Activated CD8-positive, alpha-beta T cell treated with anti-CD3 and anti-CD28 coated beads, Interleukin-2, amount 10 ng/mL, durations not matched to agents 7 days and 5 days (primary cell): ENCODE measurements around the gene TEPSIN. TPM values are rescaled to one million over a fixed set of nuclear protein-coding genes. Genes with fewer than 3 reads are reported as not detected.
A peak's percentile ranks its signal among the peaks of the same experiment; 100 is the strongest.

Source experiments
- ATAC-seq: fragments of 150-1000 bp; cut with Tn5 transposase; one replicate; pipeline ENCODE4 v1.10.0; 2021; ENCODE audit warnings: moderate library complexity
- CTCF ChIA-PET: fragments of 350-600 bp; sonication (Branson Sonifier 250); formaldehyde crosslinking; loops from one replicate; lab custom pipeline; 2021; ENCODE audit warnings: antibody characterized with exemption; lab: Charles Lee
- POLR2A ChIA-PET: fragments of 350-600 bp; sonication (Branson Sonifier 250); formaldehyde crosslinking; loops from one replicate; lab custom pipeline; 2021; ENCODE audit warnings: antibody characterized with exemption; lab: Charles Lee
- DNase-seq: peaks from one replicate; pipeline ENCODE4 v3.0.0-alpha.2; 2020
- H3K27ac Mint-ChIP-seq: one replicate; pipeline ENCODE4 v1.8.0; 2021; ENCODE audit warnings: mild to moderate bottlenecking, mixed read lengths
- H3K27me3 Mint-ChIP-seq: one replicate; pipeline ENCODE4 v1.8.0; 2021; ENCODE audit warnings: low read depth, mixed read lengths
- H3K36me3 Mint-ChIP-seq: one replicate; pipeline ENCODE4 v1.8.0; 2021; ENCODE audit warnings: low read depth, mixed read lengths
- H3K4me1 Mint-ChIP-seq: one replicate; pipeline ENCODE4 v1.8.0; 2021; ENCODE audit warnings: low read depth, mixed read lengths
- H3K4me3 Mint-ChIP-seq: one replicate; pipeline ENCODE4 v1.8.0; 2021; ENCODE audit warnings: mild to moderate bottlenecking, mixed read lengths
- H3K9me3 Mint-ChIP-seq: one replicate; pipeline ENCODE4 v1.8.0; 2022; ENCODE audit warnings: mixed read lengths; ENCODE audit not compliant: insufficient read depth
- total RNA-seq, 2 experiments: library from RNA; stranded (reverse); gene quantifications; one replicate each; pipeline ENCODE4 v1.2.3, GENCODE V29; 2021

Gene TEPSIN
- total RNA-seq, 2 experiments from 2014 or later = 43.8 to 52.7 TPM

GRCh38 chr17:81240761-81241160 lies 1.9 kb upstream of the TEPSIN start:
- Mint-ChIP-seq H3K27me3 (no peaks in the 10 kb centered on the region), H3K4me3 (peak overlapping the region; percentile 96), H3K9me3 (no peaks in the 10 kb centered on the region), H3K4me1 (peaks cover 40% of the 10 kb centered on the region), H3K36me3 (peaks cover 21% of the 10 kb centered on the region), H3K27ac (peak overlapping the region; percentile 32)
- CTCF ChIA-PET = no interaction called here
- DNase-seq (no peak), ATAC-seq (no peak)
- POLR2A ChIA-PET = interaction anchor here (0.7 to 1.1 kb wide), 2 partner anchors 11 to 93 kb away, joined by 3 read pairs; no protein-coding TSS in a partner anchor

GRCh38 chr17:81239714-81240555 lies 1.1 kb upstream of the TEPSIN start:
- CTCF ChIA-PET = interaction anchor here (0.6 to 1.6 kb wide), 6 partner anchors 13 to 858 kb away, joined by 3 to 6 read pairs (median 3); no protein-coding TSS in a partner anchor
- Mint-ChIP-seq H3K27me3 (no peaks in the 10 kb centered on the region), H3K4me3 (peak overlapping the region; percentile 96), H3K4me1 (peaks cover 41% of the 10 kb centered on the region), H3K36me3 (peaks cover 20% of the 10 kb centered on the region), H3K9me3 (no peaks in the 10 kb centered on the region), H3K27ac (peak overlapping the region; percentile 97)
- no peak for ATAC-seq
- DNase-seq = peak; percentile 54
- POLR2A ChIA-PET = interaction anchor here (0.7 to 2.6 kb wide), 10 partner anchors 8 to 407 kb away, joined by 3 to 9 read pairs (median 4); partner anchors contain the start of gene CEP131

- ATAC-seq = no peak
Measured at GRCh38 chr17:81238490-81238814, 403 bp downstream of the TEPSIN start.

GRCh38 chr17:81237591-81238489 lies 1.0 kb downstream of the TEPSIN start:
- POLR2A ChIA-PET = interaction anchor here (0.8 to 2.6 kb wide), 10 partner anchors 12 to 276 kb away, joined by 3 to 9 read pairs (median 5); partner anchors contain the start of genes CEP131 and SLC38A10

More at GRCh38 chr17:81238490-81238814, 403 bp downstream of the TEPSIN start:
- Mint-ChIP-seq H3K4me3 (peak overlapping the region; percentile 82), H3K36me3 (peaks cover 16% of the 10 kb centered on the region), H3K9me3 (no peaks in the 10 kb centered on the region), H3K4me1 (peaks cover 39% of the 10 kb centered on the region), H3K27ac (peak overlapping the region; percentile 55), H3K27me3 (no peaks in the 10 kb centered on the region)
- ChIA-PET POLR2A (interaction anchor here (0.8 to 2.6 kb wide), 15 partner anchors 8 to 408 kb away, joined by 3 to 9 read pairs (median 5); partner anchors contain the start of genes CEP131 and SLC38A10), CTCF (interaction anchor here (0.5 to 1.9 kb wide), 11 partner anchors 10 to 824 kb away, joined by 3 to 5 read pairs (median 3); partner anchors contain the start of gene SLC38A10)
- DNase-seq = no peak

GRCh38 chr17:81236784-81237183 lies 2.1 kb downstream of the TEPSIN start:
- DNase-seq = no peak
- ChIA-PET CTCF (no interaction called here), POLR2A (interaction anchor here (0.6 kb wide), 1 partner anchor 392 kb away, joined by 3 read pairs; no protein-coding TSS in a partner anchor)
- no peak for ATAC-seq
- H3K36me3 Mint-ChIP-seq = peaks cover 12% of the 10 kb centered on the region
- peaks cover 33% of the 10 kb centered on the region for H3K4me1 Mint-ChIP-seq
- no peaks in the 10 kb centered on the region for H3K9me3 Mint-ChIP-seq
- no peaks in the 10 kb centered on the region for H3K27me3 Mint-ChIP-seq
- H3K4me3 Mint-ChIP-seq = no peak overlapping the region
- no peak overlapping the region for H3K27ac Mint-ChIP-seq

More at GRCh38 chr17:81237591-81238489, 1.0 kb downstream of the TEPSIN start:
- Mint-ChIP-seq H3K27me3 (no peaks in the 10 kb centered on the region), H3K4me1 (peaks cover 39% of the 10 kb centered on the region), H3K9me3 (no peaks in the 10 kb centered on the region), H3K4me3 (peak overlapping the region; percentile 82), H3K27ac (peak overlapping the region; percentile 42), H3K36me3 (peaks cover 16% of the 10 kb centered on the region)
- no peak for DNase-seq
- ATAC-seq = no peak
- CTCF ChIA-PET = interaction anchor here (0.8 to 1.9 kb wide), 4 partner anchors 13 to 247 kb away, joined by 3 to 5 read pairs (median 4); partner anchors contain the start of gene SLC38A10

DNA sequence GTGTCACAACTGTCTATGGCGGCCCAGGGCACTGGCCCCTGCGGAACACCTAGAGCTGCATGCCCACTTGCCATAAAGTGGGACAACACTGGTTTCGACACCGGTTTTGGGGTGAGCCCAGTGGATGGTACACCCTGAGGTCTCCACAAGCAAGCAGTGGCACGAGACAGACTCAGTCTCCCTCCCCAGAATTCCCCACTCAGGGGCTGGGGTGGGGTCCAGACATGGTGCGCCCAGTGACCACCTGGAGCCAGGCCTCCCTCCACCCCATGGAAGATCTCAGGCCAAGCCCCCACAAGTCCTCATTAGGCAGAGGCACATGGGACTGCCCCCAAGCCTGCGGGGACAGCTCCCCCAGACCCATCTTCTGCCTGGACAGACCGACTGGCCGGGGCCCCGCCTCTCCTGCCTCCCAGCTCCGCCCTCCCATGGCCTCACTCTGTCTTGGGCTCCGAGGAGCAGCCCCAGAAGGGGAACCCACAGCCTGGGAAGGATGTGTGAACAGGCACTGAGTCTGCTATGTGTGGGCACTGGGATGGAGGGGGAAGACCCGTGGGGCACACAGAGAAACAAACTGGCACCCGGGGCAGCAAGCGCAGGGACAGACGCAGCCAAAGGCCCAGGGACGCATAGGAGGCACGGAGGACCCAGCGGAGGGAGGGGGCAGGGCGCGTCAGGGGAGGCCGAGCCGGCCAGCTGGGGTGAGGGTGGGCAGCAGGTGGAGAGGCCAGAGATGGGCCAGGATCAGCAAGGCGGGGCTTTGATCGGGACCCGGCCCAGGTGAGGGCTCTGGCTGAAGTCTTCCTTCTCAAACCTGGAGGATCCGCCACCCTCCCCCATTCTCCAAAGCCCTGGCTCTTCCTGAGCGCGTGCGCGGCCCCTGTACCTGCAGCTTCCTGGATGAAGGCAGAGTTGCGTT lies 2.8 kb downstream of the TEPSIN start:
- H3K27ac Mint-ChIP-seq = no peak overlapping the region
- POLR2A ChIA-PET = interaction anchor here (0.6 kb wide), 1 partner anchor 391 kb away, joined by 3 read pairs; no protein-coding TSS in a partner anchor
- H3K9me3 Mint-ChIP-seq = no peaks in the 10 kb centered on the region
- ATAC-seq (no peak), DNase-seq (no peak)
- no peaks in the 10 kb centered on the region for H3K27me3 Mint-ChIP-seq
- no peak overlapping the region for H3K4me3 Mint-ChIP-seq
- CTCF ChIA-PET = no interaction called here
- peaks cover 27% of the 10 kb centered on the region for H3K4me1 Mint-ChIP-seq
- H3K36me3 Mint-ChIP-seq = peaks cover 8% of the 10 kb centered on the region

DNA sequence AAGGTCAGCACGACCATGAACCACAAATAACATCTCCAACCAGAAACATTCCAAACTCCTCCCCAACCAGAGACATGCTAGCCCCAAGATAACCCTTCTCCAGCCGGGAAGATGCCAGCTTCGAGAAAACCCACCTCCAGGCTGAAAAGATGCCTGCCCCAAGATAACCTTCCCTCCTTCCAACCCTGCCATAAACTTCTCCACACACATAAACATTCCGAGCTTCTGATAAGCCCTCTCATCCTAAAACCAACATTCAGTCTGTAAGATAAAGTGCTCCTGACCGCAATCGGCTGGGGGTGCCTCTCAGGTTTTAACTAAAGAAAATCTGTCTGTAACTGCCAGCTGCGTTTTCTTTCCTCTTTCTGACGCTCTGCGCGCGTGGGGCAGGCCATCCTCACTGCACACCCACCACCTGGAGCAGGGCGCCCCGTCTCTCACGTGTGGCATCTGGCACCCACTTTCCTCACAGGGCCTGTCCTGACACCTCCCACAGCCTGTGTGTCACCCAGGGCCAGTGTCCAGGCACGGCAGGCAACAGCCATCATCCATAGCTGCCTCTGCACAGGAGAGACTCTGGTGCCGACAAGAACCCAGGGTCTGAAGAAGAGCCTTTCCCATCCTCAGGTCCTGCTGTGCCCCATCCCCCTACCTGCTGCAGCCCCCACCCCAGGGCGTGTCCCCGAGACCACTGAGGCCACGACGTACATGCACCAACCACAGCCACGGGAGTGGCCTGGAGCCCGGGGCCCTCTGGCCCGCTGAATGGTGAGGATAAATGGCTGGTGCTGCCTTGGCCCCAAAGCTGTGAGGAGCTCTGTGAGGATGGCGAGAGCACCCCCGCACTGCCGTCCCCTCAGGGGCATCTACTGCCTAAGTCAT lies 3.7 kb downstream of the TEPSIN start:
- Mint-ChIP-seq H3K4me1 (peaks cover 18% of the 10 kb centered on the region), H3K27ac (no peak overlapping the region), H3K36me3 (peaks cover 10% of the 10 kb centered on the region), H3K27me3 (no peaks in the 10 kb centered on the region), H3K9me3 (no peaks in the 10 kb centered on the region), H3K4me3 (no peak overlapping the region)
- POLR2A ChIA-PET = no interaction called here
- no peak for DNase-seq
- CTCF ChIA-PET = no interaction called here
- ATAC-seq = no peak

- CTCF ChIA-PET = no interaction called here
- POLR2A ChIA-PET = no interaction called here
- no peaks in the 10 kb centered on the region for H3K9me3 Mint-ChIP-seq
- H3K36me3 Mint-ChIP-seq = peaks cover 13% of the 10 kb centered on the region
- DNase-seq (no peak), ATAC-seq (no peak)
- H3K4me1 Mint-ChIP-seq = peaks cover 15% of the 10 kb centered on the region
- no peak overlapping the region for H3K4me3 Mint-ChIP-seq
- no peak overlapping the region for H3K27ac Mint-ChIP-seq
- no peaks in the 10 kb centered on the region for H3K27me3 Mint-ChIP-seq
Measured at GRCh38 chr17:81234506-81234855, 4.4 kb downstream of the TEPSIN start.

GRCh38 chr17:81233811-81234505 lies 4.9 kb downstream of the TEPSIN start:
- H3K27me3 Mint-ChIP-seq = no peaks in the 10 kb centered on the region
- H3K4me3 Mint-ChIP-seq = no peak overlapping the region
- ATAC-seq (no peak), DNase-seq (no peak)
- H3K36me3 Mint-ChIP-seq = peaks cover 14% of the 10 kb centered on the region
- no peak overlapping the region for H3K27ac Mint-ChIP-seq
- ChIA-PET CTCF (no interaction called here), POLR2A (interaction anchor here (0.6 kb wide), 1 partner anchor 15 kb away, joined by 3 read pairs; no protein-coding TSS in a partner anchor)
- no peaks in the 10 kb centered on the region for H3K9me3 Mint-ChIP-seq
- H3K4me1 Mint-ChIP-seq = peaks cover 15% of the 10 kb centered on the region
